ENCODE measurements around the gene CPB1.

Gene CPB1

DNA sequence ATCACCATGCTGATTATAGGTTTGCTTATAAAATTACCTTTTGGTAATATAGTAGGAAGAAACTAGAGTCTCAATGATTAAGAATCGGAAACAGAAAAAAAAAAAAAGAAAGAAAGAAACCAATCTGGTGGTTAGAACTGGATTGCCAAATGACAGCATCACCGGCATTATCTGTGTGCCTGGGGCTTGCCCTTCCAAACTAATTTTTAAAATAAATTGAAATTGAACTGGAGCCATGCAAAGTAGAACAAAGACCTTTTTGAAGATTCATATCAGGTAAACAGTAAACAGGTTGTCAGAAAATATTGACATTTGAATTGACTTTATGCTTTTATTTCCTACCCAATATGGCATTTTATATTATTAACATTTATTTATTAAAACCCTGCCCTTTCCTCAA, 11.2 kb upstream of the CPB1 start:
- no peak for DNase-seq (ENCODE audit: low read depth)
- H3K4me3 ChIP-seq (ENCODE audit: low read depth, low read length), result no peak overlapping the region
- no peak for TF ChIP-seq CTCF (conservative IDR thresholded peaks at IDR 0.05; ENCODE audit: low read depth, low read length)

DNA sequence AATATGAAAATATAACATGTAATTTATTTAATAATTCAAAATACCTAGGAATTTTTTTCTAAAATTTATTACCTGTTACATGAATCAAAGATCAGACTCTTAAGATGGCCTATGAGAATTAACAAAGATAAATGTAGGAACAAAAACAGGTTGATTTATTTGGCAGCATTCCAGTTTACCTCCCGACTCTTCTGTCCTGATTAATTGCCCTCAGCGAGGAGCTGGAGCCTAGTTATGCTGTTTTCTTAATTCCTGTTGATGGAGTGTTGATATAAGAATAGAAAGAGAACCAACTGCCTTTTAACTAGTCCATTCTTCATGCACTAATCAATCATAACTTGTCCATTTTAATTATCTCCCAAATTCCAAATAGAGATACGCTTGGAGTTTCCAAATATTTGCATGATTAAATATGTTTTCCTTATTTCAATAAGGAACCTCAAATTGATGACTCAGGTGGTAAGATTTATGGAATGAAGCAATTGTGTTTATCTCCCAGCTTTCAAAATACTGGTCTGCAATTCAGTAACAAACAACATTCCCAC, 10.6 kb upstream of the CPB1 start:
- no peak for DNase-seq (ENCODE audit: low read depth)
- TF ChIP-seq CTCF (conservative IDR thresholded peaks at IDR 0.05; ENCODE audit: low read depth, low read length), result no peak
- H3K4me3 ChIP-seq (ENCODE audit: low read depth, low read length), result no peak overlapping the region

DNA sequence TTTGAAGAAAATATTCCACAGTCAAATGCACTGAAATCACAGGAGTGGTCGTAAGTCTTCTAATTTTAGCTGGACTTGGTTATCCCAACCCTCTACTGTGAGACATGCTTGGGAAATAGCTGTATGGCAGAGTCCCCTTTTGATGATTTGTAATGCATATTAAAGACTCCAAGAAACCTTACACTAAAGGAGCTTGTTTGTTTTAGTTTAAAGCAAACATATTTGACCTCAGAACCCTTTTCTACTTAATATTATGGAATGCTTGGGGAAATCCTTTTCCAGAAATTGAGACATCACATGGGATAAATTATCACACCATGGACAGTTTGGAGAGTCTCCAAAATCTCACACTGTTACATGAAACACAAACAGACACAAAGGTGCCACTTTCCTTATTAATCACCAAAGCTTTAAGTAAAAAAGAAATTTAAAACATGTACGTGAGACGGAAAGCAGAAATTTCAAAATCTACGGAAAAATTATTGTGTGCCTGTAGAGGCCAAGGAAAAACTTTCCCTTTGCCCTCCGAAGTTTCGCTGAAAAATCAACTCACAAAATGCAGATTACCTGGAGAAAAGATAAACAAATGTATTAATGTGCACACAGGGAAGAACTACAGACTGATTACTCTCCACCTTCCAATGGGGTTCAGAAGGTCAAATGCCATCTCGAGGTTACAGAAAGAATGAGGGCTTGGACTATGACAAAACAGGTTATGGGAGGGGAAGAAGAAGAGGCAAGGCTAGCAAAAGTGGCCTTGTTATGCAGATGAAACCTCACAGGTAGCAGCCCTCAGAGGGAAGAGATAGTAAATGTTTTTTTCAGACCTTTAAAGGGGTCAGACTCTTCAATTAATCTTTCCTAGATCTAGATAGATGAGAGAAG, 7.0 kb upstream of the CPB1 start:
- DNase-seq (ENCODE audit: low read depth), result peak; percentile 18
- H3K4me3 ChIP-seq (ENCODE audit: low read depth, low read length), result no peak overlapping the region
- no peak for TF ChIP-seq CTCF (conservative IDR thresholded peaks at IDR 0.05; ENCODE audit: low read depth, low read length)

DNA sequence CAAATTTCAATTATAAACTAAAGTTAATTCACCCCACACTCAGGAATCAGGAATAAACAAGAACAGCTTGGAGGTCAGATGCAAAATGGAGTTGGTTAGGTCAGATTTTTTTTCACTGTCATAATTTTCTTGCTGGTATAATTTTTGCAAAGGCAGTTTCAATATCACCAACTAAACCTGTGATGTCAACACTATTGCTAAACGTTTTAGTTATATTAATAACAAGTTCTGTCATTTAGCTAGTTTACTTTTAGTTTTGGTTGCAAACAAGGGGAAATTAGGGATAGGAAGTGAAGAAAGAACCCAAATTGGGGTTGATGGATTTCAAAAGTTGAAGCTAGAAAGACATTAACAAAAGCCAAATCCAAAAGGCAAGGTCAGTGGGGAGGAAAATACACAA, 4.6 kb upstream of the CPB1 start:
- H3K4me3 ChIP-seq (ENCODE audit: low read depth, low read length), result no peak overlapping the region
- TF ChIP-seq CTCF (conservative IDR thresholded peaks at IDR 0.05; ENCODE audit: low read depth, low read length), result no peak
- DNase-seq (ENCODE audit: low read depth), result no peak

GRCh38 chr3:148825476-148825875, 2.1 kb upstream of the CPB1 start:
- no peak for TF ChIP-seq CTCF (conservative IDR thresholded peaks at IDR 0.05; ENCODE audit: low read depth, low read length)
- no peak overlapping the region for H3K4me3 ChIP-seq (ENCODE audit: low read depth, low read length)
- no peak for DNase-seq (ENCODE audit: low read depth)

DNA sequence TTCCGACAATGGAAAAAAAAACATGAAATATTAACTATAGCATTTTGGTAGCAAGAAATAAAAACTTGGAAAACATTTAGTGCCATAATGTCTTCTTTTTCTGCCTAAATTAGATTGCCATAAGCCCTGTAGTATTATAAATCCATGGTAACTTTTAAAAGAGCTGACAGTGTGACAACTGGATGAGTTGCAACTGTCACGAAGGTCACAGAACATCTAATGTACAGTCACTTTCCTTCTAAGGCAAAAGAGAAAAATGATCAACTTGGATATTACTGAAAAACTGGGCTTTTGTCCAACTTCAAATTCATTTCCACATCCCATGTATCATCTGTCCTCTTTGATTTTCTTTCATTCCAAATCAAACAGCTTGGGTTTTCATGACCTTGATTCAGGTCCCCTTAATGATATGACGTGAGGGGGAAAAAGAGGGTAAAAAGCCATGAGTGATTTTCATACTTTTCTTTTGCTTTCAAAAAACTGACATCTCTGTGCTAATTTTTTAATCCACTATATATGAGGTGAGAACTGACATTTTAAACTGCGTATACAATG, 602 bp downstream of the CPB1 start:
- peak; percentile 35 for DNase-seq (ENCODE audit: low read depth)
- H3K4me3 ChIP-seq (ENCODE audit: low read depth, low read length), result no peak overlapping the region
- TF ChIP-seq CTCF (conservative IDR thresholded peaks at IDR 0.05; ENCODE audit: low read depth, low read length), result no peak
